Midbrain (tissue), 1 donor: ENCODE data around the gene EXOC6B.

ENCODE experiments used
- DNase-seq: peaks from one replicate; lab custom pipeline; 2025; lab: John Stamatoyannopoulos, UW

The EXOC6B gene

DNA sequence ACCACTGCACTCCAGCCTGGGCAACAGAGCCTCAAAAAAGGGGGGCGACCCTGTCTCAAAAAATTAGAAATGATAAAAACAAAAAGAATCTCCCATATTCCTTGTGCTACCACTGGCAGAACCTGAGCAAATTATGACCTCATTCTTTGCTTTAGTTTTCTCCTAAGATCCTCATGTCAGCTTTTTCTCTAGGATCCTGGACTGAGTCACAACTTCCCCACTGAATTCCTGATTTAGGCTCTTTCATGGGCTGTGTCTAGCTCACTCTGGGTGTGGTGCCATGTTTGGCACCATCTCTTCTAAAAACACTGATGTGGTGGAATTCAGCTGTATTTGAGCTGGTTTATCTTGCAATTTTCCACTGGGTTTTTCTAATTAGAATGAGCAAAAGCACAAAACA lies 37.1 kb downstream of the EXOC6B start:
- DNase-seq, result no peak

DNA sequence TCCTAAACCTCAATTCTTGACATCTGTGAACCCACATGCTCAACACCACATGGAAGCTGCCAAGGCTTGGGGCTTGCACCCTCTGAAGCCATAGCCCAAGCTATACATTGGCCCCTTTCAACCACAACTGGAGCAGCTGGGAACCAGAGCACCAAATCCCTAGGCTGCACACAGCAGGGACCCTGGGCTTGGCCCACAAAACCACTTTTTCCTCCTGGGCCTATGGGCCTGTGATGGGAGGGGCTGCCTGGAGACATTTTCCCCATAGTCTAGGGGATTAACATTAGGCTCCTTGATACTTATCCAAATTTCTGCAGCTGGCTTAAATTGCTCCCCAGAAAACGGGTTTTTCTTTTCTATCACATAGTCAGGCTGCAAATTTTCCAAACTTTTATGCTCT lies 40.3 kb downstream of the EXOC6B start:
- no peak for DNase-seq

DNA sequence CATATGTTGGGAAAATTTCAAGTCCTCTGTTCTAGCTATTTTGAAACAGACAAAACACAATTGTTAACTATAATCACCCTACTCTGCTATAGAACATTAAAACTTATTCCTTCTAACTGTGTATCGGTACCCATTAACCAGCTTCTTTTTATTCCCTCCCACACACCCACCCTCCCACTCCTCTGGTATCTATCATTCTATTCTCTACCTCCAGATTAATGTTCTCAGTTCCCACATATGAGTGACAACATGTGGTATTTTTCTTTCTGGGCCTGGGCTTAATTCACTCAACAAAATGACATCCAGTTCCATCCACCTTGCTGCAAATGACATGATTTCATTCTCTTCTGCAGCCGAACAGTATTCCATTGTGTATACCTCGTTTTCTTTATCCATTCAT lies 43.3 kb downstream of the EXOC6B start:
- no peak for DNase-seq

DNA sequence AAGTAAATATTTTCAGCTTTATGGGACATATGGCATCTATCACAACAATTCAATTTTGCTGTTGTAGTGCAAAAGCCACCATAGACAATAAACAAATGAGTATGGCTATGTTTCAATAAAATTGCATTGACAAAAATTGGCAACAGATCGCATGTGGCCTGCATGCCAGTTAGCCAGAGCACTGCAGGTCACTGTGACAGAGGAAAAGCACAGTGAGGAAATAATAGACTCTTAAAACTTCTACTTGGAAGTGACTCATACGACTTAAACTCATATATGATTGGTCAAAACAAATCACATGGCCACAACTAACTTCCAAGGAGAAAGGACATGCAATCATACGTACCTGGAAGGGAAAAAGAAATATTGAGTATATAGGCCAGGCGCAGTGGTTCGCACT lies 44.4 kb downstream of the EXOC6B start:
- no peak for DNase-seq

DNA sequence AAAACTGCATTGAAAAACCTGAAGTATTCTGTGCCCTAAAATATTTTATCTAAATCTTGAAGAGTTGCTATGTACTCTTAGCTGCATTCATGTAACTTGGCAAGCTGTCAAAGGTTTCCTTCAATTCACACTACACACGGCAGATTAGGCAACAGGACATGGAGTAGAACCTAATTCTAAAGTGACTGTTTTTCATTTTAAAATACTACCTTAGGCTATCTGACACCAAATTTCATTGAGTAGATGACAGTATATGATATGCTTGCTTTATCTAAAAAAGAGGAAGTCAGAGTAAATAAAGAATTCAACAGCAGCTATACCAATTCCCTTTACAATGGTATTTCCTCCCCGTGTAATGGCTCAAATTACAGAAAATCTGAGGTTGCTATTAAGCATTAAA lies 45.4 kb downstream of the EXOC6B start:
- no peak for DNase-seq

DNA sequence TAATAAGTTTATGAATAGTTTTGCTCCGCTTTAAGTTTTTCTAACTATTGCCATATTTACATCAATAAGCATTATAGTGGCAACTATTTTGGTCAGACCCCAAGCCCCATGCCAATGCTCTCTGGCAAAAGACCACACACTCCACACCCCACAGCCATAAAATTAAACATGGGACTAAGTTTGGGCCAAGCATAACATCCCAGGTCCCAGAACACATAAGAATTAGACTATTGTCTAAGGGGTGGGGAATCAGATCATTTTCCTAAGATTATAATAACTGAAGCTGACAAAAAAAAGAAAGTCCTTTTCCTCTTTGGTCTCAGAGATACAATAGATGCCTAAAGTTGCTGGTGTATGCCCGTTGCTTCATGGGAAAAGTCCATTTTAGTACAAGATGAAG lies 46.3 kb downstream of the EXOC6B start:
- DNase-seq, result no peak

DNA sequence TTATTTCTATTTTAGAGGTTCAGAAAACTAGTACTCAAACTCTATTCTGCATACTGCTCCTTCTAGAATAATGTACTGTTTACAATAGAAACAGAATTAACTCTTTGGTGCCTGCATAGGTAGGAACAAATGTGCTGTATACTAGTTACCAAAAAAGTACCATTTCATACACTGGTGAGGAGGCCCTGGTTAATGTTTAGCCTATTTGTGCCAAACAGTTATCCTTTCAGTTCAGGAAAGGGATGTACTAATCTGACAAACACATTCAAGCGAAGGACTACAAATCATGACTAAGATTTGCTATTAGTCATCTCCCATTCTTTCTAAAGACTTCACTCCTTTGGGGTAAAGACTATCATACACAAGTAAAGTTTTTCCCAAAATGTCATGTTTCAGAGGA lies 47.4 kb downstream of the EXOC6B start:
- no peak for DNase-seq

DNA sequence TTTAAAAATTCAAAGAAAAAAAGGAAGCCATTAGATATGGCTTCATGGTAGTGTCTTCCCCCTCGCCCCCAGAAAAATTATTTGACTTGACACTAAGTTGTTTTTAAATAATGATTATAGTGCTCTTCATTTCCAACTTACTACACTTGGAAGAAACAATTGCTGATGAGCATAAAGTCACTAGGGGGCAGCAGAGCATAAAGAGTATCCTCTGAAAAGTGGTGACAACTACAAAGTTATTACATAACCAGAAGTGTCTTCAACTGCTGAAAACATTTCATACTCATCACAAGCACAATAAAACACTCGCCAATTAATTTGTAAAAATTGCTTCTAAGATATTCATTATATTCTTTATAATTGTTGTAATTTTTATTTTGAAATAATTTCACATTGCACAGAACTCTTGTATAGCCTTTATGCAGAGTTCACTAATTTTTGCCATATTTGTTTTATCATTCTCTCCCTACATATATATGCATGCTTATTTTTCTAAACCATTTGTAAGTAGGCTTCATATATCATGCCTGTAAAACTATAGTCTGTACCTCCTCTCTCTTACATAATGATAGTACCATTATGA lies 54.9 kb downstream of the EXOC6B start:
- peak; percentile 85 for DNase-seq

DNA sequence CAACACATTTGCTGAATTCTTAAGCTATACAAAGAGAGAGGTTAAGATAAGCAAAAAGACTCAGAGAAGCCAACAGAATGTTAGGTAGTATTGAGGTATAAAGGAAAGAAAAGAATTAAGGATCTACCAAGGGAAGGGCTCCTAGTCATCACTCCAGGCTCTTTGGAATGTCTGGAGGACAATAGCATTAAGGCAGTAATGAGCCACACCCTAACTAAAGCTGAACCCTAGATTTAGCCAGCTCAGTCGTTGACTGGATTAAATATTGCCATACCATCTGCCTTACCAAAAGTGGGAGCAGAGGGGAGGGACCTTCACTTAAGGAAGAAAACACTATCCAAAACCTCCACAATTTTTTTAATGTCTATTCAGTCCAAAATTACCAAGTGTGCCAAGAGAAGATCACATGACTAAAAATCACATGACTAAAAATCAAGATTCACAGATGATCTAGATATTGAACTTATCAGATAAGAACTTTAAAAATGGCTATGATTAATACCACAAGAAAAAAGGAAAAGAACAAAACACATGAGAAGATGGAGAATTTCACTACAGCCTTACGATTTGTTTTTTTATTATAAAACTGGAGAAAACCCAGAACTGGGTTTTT lies 59.7 kb downstream of the EXOC6B start:
- no peak for DNase-seq

DNA sequence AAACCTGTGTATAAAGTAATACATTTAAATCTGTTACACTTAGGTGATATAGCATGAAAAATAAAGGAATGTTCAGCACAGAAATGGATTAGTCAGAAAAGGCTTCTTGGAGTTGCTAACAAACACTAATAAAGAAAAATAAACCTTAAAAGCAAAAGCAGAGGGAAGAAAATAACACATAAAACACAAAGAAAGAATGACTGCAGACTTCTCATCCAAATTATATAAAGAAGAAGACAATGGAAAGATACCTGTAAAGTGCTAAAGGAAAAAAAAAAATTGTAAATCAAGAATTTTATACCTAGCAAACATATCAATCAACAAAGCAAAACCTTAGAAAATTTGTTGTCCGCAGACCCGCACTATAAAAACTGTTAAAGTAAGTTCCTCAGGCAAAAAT lies 63.6 kb downstream of the EXOC6B start:
- no peak for DNase-seq

DNA sequence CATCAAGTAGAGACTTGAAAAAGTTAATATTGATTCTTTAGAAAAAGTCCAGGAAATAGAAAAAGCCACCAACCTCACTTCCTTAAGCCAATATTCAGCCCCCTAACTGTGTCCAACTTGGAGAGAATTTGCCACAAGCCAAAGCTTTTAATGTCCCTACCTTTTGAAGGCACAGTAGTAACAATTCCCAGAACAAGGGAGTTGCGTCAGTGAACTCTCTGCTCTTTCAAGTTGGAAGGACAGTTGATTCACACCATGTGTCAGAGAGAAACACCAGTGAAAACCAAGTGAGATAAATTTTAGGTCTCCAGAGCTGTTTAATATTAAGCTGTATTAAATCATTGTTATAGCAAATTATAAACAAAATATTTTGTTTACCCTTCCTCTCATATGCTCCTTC lies 66.1 kb downstream of the EXOC6B start:
- DNase-seq, result no peak

DNA sequence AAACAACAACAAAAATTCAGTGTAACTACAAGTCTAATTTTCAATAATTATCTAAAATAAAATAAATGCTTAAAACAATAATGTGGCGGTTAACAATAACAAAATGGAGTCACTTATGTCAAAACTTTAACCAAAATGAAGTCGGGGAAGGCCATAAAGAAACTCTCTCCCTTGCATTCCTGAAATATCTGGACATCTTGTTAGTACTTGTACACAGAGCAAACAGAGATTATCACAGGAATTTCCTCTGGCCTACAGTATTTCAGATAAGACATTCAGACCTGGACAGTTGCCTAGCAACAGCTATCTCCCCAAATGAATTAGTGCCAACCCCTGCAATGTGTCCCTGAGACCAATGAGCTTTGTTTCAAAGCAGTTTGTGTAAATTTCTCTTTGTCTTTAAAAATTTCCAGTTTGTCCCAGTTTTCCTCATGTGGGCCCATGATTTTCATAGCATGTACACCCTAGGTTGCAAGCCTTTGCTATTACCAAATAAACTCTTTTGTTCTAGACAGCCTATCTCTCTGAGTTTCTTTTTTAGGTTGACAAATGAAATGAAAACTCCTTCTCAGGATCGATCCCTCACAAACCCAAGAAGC lies 68.6 kb downstream of the EXOC6B start:
- no peak for DNase-seq

DNA sequence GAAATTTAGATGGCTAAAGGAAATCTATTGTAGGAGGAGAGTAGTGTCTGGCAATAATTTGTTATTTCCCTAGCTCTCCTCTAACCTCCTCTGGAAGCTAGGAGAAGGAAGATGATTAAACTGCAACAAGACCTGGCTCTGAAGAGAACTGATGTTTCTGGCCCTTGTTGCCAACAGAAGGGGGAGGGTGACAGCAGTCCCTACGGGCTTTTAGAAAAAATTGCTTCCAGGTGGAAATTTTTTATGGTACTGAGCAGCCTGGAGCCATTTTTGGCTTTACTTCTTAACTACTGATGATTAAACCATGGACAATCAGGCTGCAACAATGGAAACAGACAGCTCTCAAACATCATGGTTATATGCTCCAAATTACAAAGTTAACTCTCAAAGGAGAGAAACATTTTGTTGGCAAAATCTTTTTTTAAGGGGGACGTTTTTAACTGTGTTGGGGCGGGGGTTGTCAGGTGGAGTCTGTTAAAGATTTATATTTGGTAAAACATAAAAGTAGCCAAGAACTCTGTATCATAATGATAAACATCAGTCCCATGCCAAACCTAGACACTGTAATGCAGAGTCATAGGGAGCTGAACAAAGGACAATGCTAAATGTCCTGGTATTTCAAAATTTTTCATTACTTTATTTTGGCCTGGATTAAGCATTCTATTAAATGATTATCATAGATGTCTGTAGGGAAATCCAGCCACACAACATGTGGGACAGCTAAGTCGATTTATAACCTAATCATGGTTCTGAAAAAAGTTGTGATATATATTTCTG lies 70.0 kb downstream of the EXOC6B start:
- DNase-seq, result no peak

DNA sequence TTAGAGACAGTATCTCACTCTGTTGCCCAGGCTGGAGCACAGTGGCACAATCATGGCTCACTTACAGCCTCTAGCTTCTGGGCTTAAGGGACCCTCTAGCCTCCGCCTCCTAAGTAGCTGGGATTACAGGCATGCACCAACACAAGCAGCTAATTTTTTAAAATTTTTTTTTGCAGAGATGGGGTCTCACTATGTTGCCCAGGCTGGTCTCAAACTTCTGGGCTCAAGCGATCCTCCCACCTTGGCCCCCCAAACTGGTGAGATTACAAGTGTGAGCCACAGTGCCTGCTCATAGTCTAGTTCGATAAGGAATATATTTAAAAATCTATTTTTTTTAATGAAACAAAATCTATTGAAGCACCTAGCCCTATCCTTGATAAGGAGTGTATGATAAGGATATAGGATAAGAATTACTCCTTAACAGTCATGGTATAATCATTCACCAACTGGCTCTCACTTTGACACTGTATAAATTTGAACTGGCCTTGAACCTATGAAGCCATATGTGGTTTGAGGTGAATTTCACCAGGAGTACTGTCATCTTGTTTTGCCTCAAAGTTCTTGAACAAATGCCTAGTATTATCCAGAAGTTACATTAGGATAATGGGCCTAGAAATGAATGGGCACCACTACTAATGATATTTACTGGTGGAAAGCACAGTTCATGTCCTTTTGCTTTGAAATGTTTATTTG lies 71.1 kb downstream of the EXOC6B start:
- no peak for DNase-seq

DNA sequence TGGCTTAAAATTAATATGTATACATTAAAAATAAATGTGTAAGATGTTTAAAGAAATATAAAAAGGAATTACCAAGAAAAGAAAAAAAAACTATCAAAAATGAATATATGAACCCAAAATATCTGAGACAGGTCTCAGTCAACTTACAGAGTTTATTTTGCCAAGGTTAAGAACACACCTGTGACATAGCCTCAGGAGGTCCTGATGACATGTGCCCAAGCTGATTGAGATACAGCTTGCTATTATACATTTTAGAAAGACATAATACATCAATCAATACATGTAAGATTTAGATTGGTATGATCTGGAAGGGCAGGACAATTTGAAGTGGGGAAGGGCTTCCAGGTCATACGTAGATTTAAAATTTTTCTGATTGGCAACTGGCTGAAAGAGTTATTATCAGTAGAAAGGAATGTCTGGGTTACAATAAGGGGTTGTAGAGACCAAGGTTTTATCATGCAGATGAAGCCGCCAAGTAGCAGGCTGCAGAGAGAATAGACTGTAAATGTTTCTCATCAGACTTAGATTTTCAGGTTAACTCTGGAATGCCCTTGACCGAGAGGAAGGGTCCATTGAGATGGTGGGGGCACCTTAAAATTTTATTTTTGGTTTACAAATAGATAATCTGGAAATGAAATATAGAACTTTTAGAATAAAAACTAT lies 74.7 kb downstream of the EXOC6B start:
- DNase-seq, result no peak

DNA sequence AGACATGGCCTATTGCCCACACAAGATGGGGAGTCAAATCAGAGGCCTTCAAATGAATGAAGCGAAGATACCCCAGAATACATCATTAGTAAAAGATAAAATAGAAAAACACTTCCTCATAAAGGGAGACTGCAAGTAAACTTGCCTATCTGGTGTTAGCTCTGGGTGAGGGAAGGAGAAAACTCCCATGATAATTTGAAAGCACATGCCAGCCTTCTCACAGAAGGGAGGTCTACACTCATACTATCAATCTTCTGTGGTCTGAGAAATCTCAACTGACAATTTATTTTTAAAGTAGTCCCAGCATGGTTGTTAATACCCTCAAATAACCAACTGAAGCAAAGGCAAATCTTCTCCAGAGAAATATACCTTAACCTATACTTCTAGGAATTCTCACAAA lies 75.4 kb downstream of the EXOC6B start:
- no peak for DNase-seq

DNA sequence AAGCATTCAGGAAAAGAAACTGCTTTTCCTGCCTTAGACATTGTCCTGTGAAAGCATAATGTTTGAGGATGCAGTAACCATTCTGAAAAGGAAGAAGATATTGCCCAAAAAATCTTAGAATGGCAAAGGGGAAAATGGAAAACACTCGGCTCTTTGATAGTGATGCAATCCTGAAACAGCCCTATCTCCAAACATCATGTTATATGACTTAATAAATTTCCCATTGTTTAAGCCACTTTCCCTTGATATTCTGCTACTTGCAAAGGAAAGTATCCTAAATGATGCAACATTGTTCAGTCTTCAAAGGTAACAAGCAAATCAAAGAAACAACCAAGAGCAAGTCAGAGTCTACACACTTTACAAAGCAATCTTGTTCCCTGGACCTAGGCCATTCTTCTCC lies 78.5 kb downstream of the EXOC6B start:
- no peak for DNase-seq

DNA sequence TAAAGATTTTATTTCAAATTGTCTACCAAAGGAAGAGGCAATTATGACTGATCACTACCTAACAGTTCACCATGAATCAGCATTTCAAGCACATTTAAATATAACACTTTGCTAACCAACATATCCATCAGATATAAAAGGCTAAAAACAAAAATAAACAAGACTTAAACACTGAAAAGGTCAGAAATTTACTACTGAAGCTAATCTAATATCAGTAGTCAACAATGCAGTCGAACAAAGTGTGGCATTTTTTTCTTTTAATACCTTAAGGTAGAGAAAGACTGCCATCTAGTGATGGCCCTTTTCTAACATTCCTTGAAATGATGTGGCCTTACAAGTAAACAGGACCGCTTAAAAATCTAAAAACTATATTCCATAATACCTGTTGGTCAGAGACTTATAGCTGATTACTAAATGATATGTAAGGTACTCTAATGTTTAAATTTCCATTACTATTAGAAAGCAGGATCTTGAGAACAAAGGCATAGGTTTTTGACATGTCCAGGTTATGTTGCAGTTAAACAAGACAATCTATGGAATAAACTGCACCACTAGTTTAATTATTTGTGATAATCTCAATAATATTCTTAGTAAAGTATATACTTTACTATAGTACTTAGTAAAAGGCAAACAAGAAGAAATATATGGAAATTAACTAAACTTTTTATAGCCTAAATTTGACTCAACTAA lies 80.0 kb downstream of the EXOC6B start:
- peak; percentile 76 for DNase-seq

DNA sequence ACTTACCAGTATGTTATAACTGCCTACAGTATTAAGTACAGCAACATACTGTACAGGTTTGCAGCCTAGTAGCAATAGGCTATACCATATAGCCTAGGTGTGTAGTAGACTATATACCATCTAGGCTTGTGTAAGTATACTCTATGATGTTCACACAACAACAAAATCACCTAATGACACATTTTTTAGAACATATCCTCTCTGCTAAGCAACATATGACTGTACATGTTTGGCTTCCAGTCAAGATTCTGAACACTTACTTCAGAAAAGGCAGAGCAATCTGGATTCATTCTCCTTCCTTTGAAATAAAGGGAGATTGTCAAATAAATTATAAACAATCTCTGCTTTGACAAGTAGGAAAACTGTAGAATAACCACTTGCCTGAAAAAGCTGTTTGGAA lies 81.8 kb downstream of the EXOC6B start:
- DNase-seq, result no peak

DNA sequence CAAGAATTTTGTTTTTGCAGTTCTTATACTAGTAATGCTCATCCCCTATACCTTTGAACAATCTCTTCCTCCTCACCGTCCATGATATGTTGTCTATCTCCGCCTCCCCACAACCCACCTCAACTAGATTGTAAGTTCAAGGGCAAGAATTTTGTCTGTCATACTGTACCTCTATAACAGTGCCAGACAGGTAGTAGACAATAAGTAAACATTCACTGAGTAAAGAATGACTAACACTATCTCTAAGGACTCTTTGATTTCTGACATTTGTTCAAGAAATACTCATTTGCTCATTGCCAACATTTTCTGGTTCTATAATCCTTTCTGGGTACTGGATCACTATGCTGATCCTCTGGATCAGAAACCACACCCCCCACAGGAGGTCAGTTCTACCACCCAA lies 82.4 kb downstream of the EXOC6B start:
- no peak for DNase-seq

DNA sequence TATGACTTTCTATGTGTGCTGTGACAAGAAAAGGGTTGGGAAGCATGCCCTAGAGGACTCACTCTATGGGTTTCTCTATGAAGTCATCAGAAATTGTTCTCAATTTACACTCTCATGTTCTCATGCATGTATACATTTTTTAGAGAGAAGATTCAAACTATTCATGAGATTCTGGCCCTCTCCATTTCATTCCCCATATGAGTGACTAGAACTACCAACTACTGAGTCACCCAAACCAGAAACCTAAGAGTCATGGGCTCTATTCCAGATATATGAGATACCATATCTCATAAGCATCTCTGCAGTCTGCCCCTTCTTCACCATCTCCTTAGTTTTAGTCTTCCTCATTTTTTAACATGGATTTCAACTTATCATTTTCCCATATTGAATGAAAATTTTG lies 87.7 kb downstream of the EXOC6B start:
- DNase-seq, result no peak
